Motor neuron (in vitro differentiated cells): ENCODE data around the gene DNASE1L1. TPM values are rescaled to one million over a fixed set of nuclear protein-coding genes. Genes with fewer than 3 reads are reported as not detected.

Source experiments
- ATAC-seq, 8 experiments: fragments of 200-7000 bp; cut with Tn5 transposase; replicated peaks in 6 of 8; 2 replicates each; pipeline ENCODE4 v1.8.0; 2021; ENCODE audit warnings: mild to moderate bottlenecking in 8 of 8, moderate library complexity in 8 of 8
- H3K27ac ChIP-seq, 2 donors: fragments of 250-450 bp; sonication (Bioruptor Pico); 2 replicates each; pipeline ENCODE4 v1.9.0; 2021; ENCODE audit warnings: antibody characterized with exemption in 2 of 2, mild to moderate bottlenecking in 2 of 2, moderate library complexity in 1 of 2
- H3K4me1 ChIP-seq, 2 donors: fragments of 250-450 bp; sonication (Bioruptor Pico); replicated peaks in 1 of 2; 2 replicates each; pipeline ENCODE4 v1.6.1; 2021; ENCODE audit warnings: antibody characterized with exemption in 2 of 2, mild to moderate bottlenecking in 2 of 2, moderate library complexity in 1 of 2
- H3K4me3 ChIP-seq, 5 donors: fragments of 250-450 bp; sonication (Bioruptor Pico); 2 replicates each; pipeline ENCODE4 v1.9.0; 2021; ENCODE audit warnings: antibody characterized with exemption in 5 of 5, mild to moderate bottlenecking in 5 of 5, moderate library complexity in 4 of 5
- WGBS, 10 experiments: fragments of 450-650 bp; shearing (Covaris generic); methylation state at CpG; one replicate each; pipeline ENCODE4 v1.0.0; 2022; 5-methylcytosine and 5-hydroxymethylcytosine counted together
- in situ Hi-C, 9 experiments: fragments of 400-800 bp; cut with MboI; loops; one replicate each; pipeline ENCODE4 v1.15.0; 2021; ENCODE audit warnings: low sequenced_read_pairs in 9 of 9, low pct_unique_long_range_greater_than_20kb in 2 of 9; ENCODE audit not compliant: unreplicated experiment in 9 of 9
- total RNA-seq, 8 experiments: library from RNA; unstranded; fragments of 300-600 nt; gene quantifications; 2 replicates each; pipeline versions ENCODE4 v1.2.3 to v1.2.4, GENCODE V29; 2022

The DNASE1L1 gene
- total RNA-seq, 8 experiments from 2014 or later = 7.4 to 29.2 (median 10.9) TPM

- no peak for ATAC-seq
- Histone ChIP-seq H3K4me1 (peaks cover 13 to 19% of the 10 kb centered on the region in 2 donors), H3K27ac (peak overlapping the region; percentile 97), H3K4me3 (peak overlapping the region; percentile 42 to 94 (median 82))
- in situ Hi-C loops = no loop called here
- WGBS, 10 experiments = 38% methylated on average over 3 of the region's 13 CpGs; no CpG with 5 or more reads in 9 of the 10 experiments
Observed at GRCh38 chrX:154380153-154380552, 28.9 kb downstream of the DNASE1L1 start.

- in situ Hi-C loops = no loop called here
- peak in 1 of 8 experiments; percentile 0 for ATAC-seq
- WGBS, 10 experiments = 40% methylated on average over 1 of the region's 38 CpGs; no CpG with 5 or more reads in 9 of the 10 experiments
- H3K27ac ChIP-seq = peak overlapping the region; percentile 97
- peak overlapping the region; percentile 42 to 94 (median 82) for H3K4me3 ChIP-seq
- H3K4me1 ChIP-seq = peaks cover 12 to 19% of the 10 kb centered on the region in 2 donors
Observed at GRCh38 chrX:154379569-154379951, 29.5 kb downstream of the DNASE1L1 start.

GRCh38 chrX:154378799-154379568, 30.1 kb downstream of the DNASE1L1 start, which contains the start of gene EMD:
EMD (plus strand) TSS chrX:154379295; CDS start chrX:154379485, 190 bp downstream.
- Histone ChIP-seq H3K27ac (peak within 1 kb of the TSS; percentile 97), H3K4me3 (peak within 1 kb of the TSS; percentile 43 to 94 (median 82)), H3K4me1 (peaks cover 11 to 19% of the 10 kb centered on the region in 2 donors)
- in situ Hi-C loops = no loop called here
- peak; percentile 72 to 87 (median 84) for ATAC-seq
- WGBS, 10 experiments = no CpG with 5 or more reads among the region's 103 CpGs

DNA sequence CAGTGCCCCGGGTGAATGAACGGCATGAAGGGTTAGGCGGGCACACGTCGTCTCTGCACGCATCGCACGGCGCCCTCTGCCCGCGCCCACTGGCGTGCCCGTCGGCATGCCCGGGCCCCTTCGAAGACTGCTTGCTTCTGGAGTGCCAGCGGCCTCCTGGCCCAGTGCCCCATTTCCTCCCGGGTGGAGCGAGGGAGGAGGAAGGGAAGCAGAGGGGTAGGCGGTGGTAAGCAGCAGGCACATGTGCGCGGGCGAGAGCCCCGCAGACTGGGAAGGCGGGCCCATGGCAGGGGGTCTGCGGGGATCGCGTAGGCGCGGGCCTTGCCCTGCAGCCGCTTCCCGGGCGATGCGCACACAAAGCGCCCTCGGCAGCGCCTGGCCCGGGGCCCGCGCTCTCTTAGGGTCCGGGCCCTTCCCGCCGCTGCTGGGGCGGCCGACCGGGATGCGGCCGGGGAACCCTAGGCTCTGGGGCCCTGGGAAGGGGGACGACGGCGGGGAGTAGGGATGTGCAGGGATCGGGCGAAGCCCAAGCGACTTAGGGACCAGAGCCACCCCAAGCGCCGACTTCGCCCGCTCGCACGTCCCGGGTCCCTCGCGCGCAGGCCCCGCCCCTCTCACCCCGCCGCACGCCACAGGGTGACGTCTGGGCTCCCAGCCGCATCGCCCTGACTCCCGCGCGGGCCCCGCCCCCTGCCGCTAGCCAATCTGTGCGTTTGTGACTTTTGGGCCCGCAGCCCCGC, 30.8 kb downstream of the DNASE1L1 start:
- Histone ChIP-seq H3K4me1 (peaks cover 18 to 19% of the 10 kb centered on the region in 2 donors), H3K27ac (peak overlapping the region; percentile 96 to 97), H3K4me3 (peak overlapping the region; percentile 41 to 50 (median 42))
- in situ Hi-C loops = no loop called here
- WGBS, 10 experiments = no CpG with 5 or more reads among the region's 79 CpGs
- peak in 5 of 8 experiments; percentile 0 to 11 (median 2) for ATAC-seq

DNA sequence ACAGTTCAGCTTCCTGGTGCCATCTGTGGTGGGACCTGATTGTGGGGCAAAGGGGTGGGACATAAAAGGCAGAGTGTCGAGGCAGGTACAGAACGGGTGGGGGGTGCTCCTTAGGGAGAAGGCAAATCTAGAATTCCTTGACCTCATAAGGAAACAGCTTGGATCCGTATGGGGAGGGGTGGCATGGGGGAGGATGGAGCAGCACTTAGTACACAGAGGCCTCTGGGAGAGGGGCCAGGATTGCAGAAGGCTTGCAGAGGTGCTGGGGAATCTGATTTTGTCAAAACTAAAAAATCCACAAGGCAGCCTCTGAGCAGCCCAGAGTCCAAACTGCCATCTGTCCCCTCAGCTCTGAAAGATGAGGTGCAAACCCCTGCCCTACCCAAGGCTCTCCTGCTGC, 32.3 kb downstream of the DNASE1L1 start:
- H3K4me1 ChIP-seq = peaks cover 26% of the 10 kb centered on the region in 2 donors
- no peak for ATAC-seq
- no peak overlapping the region for H3K4me3 ChIP-seq
- WGBS, 10 experiments = no CpG with 5 or more reads among the region's 3 CpGs
- no peak overlapping the region for H3K27ac ChIP-seq
- in situ Hi-C loops = no loop called here

DNA sequence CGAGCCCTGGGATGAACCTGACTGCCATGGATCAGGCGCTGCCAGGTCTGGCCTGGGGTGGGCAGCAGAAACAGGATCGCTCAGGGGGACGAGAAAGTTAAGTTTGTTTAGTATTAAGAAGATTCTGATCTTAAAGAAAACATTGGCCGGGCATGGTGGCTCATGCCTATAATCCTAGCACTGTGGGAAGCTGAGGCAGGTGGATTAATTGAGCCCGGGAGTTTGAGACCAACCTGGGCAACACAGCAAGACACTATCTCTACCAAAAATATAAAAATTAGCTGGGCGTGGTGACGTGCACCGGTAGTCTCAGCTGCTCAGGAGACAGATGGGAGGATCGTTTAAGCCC, 33.9 kb downstream of the DNASE1L1 start:
- 72 to 85% (median 77%) methylated on average over 2 to 5 of the region's 10 CpGs; no CpG with 5 or more reads in 7 of the 10 experiments for WGBS, 10 experiments
- ATAC-seq = no peak
- peak overlapping the region in 1 of 5 donors; percentile 33 for H3K4me3 ChIP-seq
- in situ Hi-C loops = no loop called here
- peaks cover 17 to 29% of the 10 kb centered on the region in 2 donors for H3K4me1 ChIP-seq
- no peak overlapping the region for H3K27ac ChIP-seq

DNA sequence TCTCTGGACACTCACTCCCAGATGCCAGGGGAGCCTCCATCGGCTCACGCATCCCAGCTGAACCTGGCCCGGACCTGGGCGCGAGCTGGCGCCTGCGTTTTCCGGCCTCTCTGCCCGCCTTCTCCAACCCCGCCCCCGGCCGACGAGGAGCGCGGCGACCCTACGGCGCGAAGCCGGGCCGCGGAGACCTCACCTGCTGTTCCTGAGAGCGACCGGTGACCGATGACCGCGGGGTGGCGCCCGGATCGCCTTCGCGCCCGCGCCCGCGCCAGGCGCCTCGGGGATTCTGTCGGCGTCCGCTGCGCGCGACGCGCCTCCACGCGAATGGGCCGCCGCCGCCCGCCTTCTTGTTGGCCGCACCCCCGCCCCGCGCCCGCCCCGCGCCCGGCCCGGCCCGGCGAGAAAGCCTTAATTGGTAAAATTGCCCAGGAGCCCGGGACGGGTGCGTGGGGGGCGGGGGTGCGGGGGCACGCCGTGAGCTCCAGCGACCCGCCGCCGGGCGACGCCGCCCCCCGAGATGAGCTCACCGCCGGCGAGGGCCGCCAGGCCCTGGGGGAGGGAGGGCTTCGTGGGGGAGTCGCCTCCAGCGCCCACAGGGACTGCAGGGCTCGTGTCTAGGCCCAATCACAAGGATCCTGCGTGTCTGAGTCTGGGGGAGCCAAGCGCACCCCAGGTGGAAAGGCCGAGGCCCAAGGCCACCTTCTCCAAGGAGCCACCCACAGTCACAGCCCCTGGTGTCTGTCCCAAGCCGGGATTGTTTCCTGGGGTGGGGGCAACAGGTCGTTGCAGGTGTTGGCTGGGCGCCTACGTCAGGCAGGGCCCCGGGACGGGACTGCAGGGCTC, 34.5 kb downstream of the DNASE1L1 start, which contains the start of gene FLNA:
Gene FLNA, minus strand, starts transcription at position 322 of the 843 bp plus-strand sequence. CDS start 3,389 bp downstream, outside the sequence.
- no peak for ATAC-seq
- in situ Hi-C loops = no loop called here
- 40% methylated on average over 1 of the region's 95 CpGs; no CpG with 5 or more reads in 9 of the 10 experiments for WGBS, 10 experiments
- H3K4me3 ChIP-seq = peak within 1 kb of the TSS; percentile 20 to 36 (median 29)
- peaks cover 17 to 29% of the 10 kb centered on the region in 2 donors for H3K4me1 ChIP-seq
- H3K27ac ChIP-seq = peak within 1 kb of the TSS in 1 of 2 donors; percentile 8

DNA sequence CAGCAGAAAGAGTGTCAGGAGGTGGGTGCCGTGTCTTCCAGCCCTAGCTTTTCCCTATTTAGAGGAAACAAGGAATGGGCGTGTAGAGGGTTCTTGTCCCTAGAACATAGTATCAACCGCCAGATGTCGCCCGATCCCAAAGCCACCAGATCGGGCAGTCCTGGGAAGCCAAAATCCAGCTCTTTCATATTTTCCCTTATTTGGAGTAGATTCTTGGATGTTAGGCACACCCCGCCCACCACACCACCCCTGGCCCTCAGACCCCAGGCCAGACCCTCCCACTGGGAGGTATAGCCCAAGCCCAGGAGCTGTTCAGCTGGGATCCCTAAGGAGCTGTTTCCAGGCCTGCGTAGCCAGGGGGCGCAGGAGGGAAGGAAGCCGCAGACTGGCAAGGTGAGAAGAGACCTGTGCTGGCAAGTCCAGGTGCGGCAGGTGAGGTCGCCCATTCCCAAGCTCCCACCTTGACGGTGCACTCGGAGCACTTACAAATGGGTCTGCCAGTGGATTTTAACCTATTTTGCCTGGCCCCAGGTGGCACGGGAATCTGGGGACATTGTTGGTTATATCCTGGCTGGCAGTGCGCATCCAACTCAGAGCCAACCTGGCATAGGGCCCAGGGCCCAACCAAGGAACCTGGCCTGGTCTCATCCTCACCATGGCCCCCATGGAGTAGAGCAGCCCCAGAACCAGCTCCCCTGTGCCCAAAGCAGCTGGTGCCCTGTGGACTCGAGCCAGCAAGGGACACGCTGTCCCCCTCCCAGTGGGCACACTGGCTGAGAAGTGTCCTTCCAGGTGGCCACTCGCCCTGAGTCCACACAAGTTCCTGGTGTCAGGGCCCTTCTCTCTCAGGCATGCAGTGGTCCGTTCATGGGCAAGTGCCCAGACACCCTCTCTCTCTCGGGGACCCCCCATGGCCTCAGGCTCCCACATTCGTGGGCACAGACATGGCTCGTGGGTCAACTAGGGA, 35.4 kb downstream of the DNASE1L1 start:
- WGBS, 10 experiments = 0% methylated on average over 1 of the region's 23 CpGs; no CpG with 5 or more reads in 9 of the 10 experiments

DNA sequence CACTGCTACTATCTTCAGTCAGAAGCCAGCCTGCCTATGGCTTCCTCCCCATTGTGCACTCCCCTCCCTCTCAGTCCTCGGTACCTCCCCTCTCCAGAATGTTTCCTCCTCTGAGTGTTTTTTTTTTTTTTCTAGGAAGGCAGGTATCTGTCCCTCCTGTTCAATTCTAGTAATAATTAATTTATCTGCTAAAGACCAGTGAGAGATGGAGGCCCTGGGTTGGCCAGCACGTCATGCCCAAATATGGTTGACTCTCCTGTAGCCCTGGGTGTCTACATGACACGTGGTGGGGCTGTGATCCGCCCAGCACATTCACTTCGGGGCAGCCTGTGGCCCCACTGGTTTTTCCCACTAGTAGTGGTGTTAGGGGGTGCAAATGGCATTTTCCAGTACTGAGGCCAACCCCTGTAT, 36.4 kb downstream of the DNASE1L1 start:
- WGBS, 10 experiments = 40% methylated on average over 1 of the region's 5 CpGs; no CpG with 5 or more reads in 9 of the 10 experiments
- peaks cover 18 to 30% of the 10 kb centered on the region in 2 donors for H3K4me1 ChIP-seq
- H3K4me3 ChIP-seq = no peak overlapping the region
- no peak for ATAC-seq
- in situ Hi-C loops = no loop called here
- no peak overlapping the region for H3K27ac ChIP-seq

More for the DNA sequence above, 35.4 kb downstream of the DNASE1L1 start:
- peak in 4 of 8 experiments; percentile 1 to 11 (median 4) for ATAC-seq
- in situ Hi-C loops = no loop called here
- H3K4me3 ChIP-seq = peak overlapping the region; percentile 20 to 36 (median 29)
- H3K27ac ChIP-seq = peak overlapping the region in 1 of 2 donors; percentile 8
- peaks cover 20 to 30% of the 10 kb centered on the region in 2 donors for H3K4me1 ChIP-seq

- H3K4me3 ChIP-seq = peak overlapping the region; percentile 51 to 88 (median 80)
- H3K27ac ChIP-seq = peak overlapping the region; percentile 37 to 79
- H3K4me1 ChIP-seq = peaks cover 16 to 26% of the 10 kb centered on the region in 2 donors
- ATAC-seq = no peak
- in situ Hi-C loops = no loop called here
- no CpG with 5 or more reads among the region's 43 CpGs for WGBS, 10 experiments
Observed at GRCh38 chrX:154371789-154372300, 37.2 kb downstream of the DNASE1L1 start.

DNA sequence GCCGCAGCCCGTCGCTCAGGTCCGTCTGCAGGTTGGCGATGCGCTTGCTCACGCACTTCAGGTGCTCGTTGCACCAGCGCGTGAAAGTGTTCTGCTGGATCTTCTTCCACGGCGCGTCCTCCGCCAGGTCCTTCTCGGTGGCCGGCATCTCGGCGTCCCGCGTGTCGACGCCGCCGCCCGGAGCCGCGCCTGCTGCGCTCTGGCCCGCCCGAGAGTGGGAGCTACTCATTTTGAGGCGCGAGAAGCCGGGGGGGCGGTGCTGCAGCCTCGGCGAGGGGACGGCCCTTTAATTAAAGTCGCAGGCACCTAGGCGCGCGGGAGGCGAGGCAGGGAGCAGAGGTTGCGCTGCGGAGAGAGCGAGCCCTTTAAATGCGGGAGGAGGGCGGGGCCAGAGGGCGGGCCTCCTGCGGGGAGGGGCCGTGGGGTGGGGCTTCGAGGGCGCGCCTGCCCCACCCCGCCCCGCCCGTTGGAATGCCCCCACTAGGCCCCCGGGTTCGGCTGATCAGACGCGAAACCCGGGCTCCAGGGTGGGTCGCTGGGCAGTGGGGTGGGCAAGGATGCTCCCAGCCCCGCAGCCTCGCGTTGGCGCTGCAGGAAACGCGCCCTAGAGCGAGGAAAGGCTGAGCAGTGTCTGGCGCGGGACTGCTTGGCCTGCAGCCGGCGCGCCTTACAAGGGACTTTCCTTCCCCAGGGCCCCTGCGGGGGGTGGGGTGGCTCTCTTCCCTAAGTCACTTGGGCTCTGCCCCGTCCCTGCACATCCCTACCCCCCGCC, 37.9 kb downstream of the DNASE1L1 start:
- peak overlapping the region; percentile 97 to 98 for H3K27ac ChIP-seq
- WGBS, 10 experiments = no CpG with 5 or more reads among the region's 77 CpGs
- in situ Hi-C loops = no loop called here
- ATAC-seq = peak; percentile 18 to 66 (median 58)
- peak overlapping the region; percentile 51 to 88 (median 80) for H3K4me3 ChIP-seq
- peaks cover 16 to 26% of the 10 kb centered on the region in 2 donors for H3K4me1 ChIP-seq
